Esophagus squamous epithelium (tissue), 4 donors: Measurements from ENCODE around the gene RNF217.

Source experiments
- POLR2A ChIP-seq, 4 donors: fragments of 450-650 bp; IDR thresholded peaks; one replicate each; pipeline ENCODE4 v1.6.1; 2017; ENCODE audit warnings: antibody characterized with exemption in 4 of 4, mild to moderate bottlenecking in 4 of 4, moderate library complexity in 3 of 4
- TF ChIP-seq, protein P1 (sequence below), 6 experiments: fragments of 450-650 bp in 4 of 6; fragments of 200-600 bp in 2 of 6; sonication (generic) in 2 of 6; IDR thresholded peaks; one replicate each; pipeline ENCODE4 v1.5.1; 2016 to 2019; ENCODE audit warnings: antibody characterized with exemption in 6 of 6, mild to moderate bottlenecking in 4 of 6, moderate library complexity in 4 of 6

DNA sequence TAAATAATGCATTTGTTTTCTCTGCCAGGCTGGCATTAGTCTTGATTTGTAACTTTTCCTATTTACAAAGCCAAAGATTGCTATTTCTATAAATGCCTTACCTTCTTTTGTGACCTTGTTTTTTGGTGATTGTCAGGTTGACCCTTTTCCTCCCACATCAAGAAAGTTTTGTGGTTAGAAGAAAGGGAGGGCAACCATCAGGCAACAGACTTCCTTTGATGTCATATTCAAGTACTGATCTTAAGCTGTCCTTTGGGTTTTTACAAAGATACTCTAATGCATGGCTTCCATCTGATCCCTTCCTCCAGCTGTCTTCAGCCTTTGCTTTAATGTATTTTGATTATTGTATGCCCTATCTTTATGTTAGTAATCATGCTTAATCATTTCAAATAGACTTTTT lies 23.9 kb downstream of the RNF217 start:
- TF ChIP-seq, protein P1, sequence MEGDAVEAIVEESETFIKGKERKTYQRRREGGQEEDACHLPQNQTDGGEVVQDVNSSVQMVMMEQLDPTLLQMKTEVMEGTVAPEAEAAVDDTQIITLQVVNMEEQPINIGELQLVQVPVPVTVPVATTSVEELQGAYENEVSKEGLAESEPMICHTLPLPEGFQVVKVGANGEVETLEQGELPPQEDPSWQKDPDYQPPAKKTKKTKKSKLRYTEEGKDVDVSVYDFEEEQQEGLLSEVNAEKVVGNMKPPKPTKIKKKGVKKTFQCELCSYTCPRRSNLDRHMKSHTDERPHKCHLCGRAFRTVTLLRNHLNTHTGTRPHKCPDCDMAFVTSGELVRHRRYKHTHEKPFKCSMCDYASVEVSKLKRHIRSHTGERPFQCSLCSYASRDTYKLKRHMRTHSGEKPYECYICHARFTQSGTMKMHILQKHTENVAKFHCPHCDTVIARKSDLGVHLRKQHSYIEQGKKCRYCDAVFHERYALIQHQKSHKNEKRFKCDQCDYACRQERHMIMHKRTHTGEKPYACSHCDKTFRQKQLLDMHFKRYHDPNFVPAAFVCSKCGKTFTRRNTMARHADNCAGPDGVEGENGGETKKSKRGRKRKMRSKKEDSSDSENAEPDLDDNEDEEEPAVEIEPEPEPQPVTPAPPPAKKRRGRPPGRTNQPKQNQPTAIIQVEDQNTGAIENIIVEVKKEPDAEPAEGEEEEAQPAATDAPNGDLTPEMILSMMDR (IDR thresholded peaks at IDR 0.05) = no peak
- TF ChIP-seq POLR2A (IDR thresholded peaks at IDR 0.05) = no peak
